Inflammatory macrophage treated with lipopolysaccharide for 1 hour (primary cell): ENCODE data around the gene PDE4D.
"Not testable (repeated sequence)": the region's sequence is repeated elsewhere in the genome, so short reads cannot be mapped to it uniquely, and the experiment has no call there.

Source experiments
- DNase-seq, 2 donors: peaks; one replicate each; pipeline ENCODE4 v3.0.0-alpha.2; 2020 to 2022

PDE4D gene

DNA sequence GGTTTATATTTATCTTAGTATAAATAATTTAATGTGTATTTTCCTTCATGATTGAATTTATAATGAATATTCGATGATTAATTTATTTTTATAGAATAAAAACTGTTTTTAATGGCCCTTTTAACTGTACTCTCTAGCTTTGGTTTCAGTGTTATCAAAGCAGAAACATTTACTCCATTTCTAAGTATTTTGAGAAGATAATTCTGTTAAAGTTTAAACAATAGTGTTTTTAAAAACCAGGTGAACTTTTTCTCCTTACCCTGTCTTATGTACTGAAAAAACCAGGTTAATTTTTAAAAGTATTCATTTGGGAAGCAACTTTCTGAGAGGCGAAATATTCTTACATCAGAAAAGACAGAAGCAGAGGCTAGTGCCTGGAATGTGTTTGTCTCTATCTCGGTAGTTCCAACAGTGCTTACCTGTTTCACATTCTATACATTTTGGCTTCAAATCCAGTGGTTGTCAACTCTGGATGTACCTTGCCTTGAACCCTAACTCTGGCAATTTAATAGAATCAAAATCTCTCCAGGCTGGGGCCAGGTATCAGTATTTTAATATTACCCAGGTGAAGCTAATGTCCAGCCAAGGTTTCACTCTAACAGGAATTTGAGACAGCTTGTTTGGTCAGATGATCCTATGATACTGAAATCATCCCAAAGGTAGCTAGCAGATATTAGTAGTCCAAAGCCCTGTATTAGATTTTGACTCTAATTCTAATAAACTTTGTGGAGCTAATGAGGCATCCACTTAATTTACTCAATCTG lies 434.4 kb downstream of the PDE4D start:
- DNase-seq = no peak

- DNase-seq = no peak
Observed at GRCh38 chr5:59458321-59458720, 435.2 kb downstream of the PDE4D start.

DNA sequence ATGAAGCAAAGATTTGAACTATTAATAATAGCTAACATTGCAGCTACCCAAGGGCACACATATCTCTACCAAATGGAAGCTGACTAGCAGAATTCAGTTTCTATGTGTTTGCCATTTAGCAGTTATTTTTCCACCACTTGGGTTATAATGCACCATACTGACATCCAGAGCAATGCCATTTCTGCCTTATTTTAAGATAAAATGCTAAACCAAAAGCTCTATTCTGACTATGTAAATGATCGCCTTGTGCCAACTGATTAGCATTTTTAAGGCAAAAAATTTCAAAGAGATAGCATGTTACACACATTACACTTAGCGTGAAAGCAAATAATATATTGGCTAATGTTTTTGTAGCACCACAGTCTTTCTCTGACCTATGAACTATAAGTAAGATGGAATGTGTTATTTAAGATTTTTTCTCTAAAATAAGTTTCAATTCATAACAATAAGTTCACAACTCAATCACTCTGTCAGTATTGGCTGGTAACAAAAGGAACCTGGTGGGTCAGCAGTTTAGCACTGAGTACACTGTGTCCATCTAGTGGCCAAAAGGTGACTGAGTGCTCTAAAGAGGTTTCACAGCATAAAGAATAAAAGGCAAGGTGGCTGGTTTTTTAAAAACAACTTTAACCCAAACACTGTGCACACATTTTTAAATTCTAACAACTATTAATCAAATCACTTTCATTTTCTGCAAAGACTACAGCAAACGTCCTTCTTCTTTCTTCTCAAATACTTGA lies 443.5 kb downstream of the PDE4D start:
- DNase-seq = no peak

DNA sequence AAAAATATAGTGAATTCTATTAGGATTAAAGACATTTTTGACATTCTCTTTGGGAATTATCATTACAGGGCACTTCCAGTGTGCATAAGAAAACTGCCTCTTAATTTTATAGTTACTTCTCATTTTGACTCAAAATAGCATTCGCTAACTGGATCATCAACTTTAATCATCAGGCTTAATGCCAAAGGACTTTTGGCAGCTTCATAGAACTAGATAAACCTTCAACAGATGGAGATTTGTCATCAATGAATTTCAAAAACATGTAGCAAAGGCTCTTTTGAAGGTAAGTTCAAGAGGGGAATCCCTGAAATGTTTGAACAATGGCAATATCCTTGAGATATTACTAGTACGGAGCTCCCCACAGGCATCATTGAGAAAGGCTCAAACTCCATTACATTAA lies 447.2 kb downstream of the PDE4D start:
- no peak for DNase-seq

GRCh38 chr5:59445741-59446140 lies 447.8 kb downstream of the PDE4D start:
- no peak for DNase-seq

DNA sequence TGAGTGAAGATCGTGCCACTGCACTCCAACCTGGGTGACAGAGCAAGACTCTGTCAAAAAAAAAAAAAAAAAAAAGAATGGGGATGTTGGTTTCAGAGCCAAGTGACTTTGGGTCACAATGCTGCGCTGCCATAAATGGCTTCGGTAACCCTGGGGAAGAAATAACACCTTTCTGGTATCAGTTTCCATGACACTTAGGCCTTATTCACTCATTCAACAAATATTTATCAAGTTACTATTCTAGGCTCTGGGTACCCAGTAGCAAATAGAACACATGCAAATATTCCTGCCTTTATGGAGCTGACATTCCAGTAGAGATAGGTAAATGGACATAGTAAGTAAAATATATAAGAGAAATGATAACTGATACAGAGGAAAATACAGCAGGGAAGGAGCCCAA lies 454.2 kb downstream of the PDE4D start:
- no peak for DNase-seq

DNA sequence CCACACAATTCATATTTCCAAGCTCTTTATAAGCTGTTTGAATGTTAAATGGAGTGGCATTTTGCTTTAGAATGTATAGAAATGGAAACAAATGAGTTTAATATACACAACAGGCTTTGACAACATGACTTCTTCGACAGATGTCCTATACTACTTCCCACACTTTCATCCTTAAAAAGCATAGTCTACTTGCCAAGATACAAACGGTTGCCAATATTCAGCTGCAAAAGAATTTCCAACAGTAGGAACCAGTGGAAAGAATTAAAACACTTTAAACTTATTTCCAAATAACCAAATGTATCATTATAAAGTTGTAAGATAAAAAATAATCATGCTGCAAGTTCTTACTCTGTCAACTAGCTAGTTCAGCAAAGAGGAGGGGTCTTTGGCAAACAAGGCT lies 456.4 kb downstream of the PDE4D start:
- DNase-seq = no peak

- no peak for DNase-seq
Observed at GRCh38 chr5:59436364-59437148, 457.0 kb downstream of the PDE4D start.

DNA sequence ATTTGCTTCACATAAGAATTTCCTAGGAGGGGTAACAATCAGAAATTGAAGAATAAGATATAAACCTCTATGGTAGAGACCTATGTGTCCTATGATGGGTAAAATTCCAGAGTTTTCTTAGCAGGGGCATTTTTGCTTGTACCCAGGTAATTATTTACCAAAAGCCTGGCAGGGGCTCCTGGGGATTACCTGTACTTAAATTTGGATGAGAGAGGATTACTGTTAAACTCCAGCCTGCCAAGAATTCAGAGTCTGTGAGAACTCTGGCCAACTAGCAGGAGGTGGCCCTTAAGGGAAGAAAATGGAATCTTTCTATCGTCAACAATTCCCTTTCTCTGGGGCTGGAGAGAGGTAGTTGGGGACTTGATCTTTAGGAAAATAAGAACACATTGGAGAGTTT lies 460.4 kb downstream of the PDE4D start:
- no peak for DNase-seq

DNA sequence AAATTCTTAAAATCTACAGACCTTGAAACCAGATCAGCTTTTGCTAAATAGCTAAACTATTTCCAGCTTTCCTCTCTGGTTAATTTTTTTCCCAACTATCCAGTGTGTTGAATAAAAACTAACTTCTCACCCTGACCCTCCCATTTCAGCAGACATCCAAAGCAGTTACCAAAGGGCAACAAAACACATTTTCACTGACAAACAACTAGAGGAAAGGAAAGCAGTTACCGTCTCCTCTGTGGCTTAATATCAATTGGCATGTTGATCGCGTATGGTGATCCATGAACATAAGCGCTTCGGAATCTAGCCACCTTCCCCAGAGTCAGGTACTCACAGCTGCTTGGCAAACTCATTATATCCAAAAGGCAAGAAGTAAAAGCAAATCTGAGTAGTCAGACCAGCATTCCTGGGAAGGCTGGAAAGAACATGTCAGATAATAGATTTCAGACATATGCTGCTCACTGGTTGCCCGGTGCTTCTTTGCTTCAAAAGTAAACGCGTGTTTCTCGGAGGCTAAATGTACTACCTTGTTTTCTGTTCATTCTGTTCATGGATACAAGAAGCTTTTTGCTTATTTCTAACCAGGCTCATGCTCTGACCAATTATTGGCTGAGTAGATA lies 463.4 kb downstream of the PDE4D start:
- no peak for DNase-seq

DNA sequence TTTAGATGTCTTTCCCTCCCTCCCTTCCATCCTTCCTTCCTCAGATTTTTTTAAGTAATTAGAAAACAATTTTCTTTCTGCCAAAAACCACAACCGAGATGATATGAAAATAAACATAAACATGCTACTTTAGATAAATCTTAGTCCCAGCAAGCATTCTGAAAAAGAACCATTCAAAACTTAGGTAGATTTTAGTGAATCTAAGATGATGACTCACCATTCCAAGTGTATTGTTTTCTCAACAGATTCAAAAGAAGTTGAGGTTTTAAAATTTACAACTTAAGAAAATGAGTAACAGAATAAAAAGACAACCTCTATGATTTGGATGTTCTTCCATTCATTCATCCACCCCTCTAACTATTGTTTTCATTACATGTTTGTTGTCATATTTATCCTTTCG lies 465.1 kb downstream of the PDE4D start:
- no peak for DNase-seq

GRCh38 chr5:59424515-59424914 lies 469.0 kb downstream of the PDE4D start:
- peak in 1 of 2 donors; percentile 11 for DNase-seq

DNA sequence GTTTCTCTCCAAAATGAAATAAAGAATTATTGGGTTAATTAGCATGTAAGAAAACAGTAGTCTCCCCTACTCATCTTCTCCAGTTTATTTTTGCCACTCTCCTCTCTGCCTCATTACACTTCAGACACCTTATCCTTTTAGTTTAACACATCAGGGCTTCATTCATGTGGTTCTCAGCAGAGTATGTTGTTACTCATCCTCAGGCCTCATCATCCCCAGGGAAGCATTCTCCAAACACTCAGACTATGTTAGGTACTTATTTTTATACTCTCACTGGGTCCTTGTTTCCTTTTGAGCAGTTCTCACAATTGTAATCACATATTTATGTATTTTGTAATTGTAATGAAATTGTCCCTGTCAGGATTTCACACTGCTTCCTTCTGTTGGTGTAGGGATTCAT lies 470.5 kb downstream of the PDE4D start:
- DNase-seq = no peak

GRCh38 chr5:59421986-59422941 lies 471.3 kb downstream of the PDE4D start:
- DNase-seq = no peak

DNA sequence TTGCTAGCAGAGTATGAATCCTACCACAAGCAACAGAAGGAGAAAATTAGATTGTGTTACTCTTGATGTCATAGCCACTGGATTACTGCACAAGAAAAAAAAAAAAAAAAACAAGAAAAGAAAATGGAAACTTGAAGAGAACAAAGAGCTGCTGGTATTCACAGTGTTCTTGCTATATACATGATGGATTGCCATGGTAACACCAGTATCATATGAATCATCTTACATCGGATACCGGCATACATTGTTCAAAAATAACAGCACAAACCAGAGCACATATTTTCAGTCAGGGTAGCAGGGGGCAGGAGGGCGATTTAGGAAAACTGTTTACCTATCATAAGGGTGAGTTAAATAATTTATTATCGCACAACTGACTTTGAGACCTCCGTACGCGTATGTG lies 472.9 kb downstream of the PDE4D start:
- DNase-seq = no peak

- DNase-seq = no peak
Observed at GRCh38 chr5:59418808-59419207, 474.7 kb downstream of the PDE4D start.

GRCh38 chr5:59416451-59416850 lies 477.1 kb downstream of the PDE4D start:
- DNase-seq = no peak

DNA sequence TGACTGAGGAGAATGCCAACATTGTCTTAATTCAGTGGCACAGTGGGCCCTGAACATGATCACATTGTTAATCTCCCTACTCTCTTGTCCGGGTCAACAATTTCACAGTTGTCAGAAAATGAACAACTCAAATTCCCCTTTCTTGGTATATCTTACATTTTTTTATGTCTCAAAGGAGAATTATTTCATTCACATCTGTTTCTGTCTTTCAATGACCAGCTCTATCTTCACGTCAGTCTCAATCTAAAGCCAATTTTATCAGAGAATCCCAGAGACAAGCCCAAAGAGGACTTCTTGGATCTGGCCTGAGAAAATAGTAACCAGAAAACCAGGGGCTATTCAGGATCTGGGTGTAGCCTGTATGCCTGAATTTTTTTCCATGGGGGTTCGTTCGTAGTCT lies 477.5 kb downstream of the PDE4D start:
- no peak for DNase-seq

GRCh38 chr5:59412428-59412827 lies 481.1 kb downstream of the PDE4D start:
- no peak for DNase-seq

- DNase-seq = not testable (repeated sequence)
Observed at GRCh38 chr5:59408997-59409396, 484.5 kb downstream of the PDE4D start.

DNA sequence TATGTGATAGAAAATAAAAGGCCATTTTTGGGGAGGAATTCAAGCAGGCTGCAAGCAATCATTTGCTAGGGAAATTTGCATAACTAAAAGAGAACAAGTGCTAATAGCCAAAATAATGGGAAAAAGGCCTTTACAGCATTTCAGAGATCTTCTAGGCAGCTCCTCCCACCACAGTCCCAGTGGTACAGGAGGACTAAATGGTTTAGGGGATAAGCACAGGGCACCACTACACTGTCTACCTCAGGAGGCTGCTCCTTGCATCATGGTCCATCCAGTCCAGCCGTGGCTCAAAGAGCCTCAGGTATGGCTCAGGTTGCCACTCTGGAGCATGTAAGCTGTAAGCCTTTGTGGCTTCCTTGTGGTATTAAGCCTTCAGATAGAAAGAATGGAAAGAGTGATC lies 485.6 kb downstream of the PDE4D start:
- no peak for DNase-seq

DNA sequence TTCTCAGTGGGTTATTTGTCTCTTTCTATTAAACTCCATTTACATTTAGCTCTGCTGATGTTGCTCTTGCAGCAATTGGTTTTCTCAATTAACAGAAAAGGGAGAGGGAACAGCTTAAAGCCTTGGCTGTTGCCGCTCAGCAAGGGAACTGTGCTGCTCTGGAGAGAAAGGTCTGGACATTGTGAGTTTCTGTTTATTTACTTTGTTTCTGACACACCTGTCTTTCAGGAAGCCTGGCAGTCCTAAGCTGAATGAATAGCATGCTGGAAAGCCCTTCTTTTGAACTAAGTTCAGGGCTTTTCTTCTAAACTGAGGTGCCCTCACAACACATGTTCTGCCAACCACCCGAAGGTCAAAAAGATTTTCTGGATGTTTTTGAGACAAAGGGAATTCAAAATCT lies 491.9 kb downstream of the PDE4D start:
- DNase-seq = no peak
